UCSD-AML1 (cell line): ENCODE measurements around the gene INPP5A.
"Not testable (repeated sequence)": the region's sequence is repeated elsewhere in the genome, so short reads cannot be mapped to it uniquely, and the experiment has no call there.

ENCODE experiments used
- DNase-seq: peaks from one replicate; lab custom pipeline; 2025; ENCODE audit not compliant: unreplicated experiment; lab: John Stamatoyannopoulos, UW

INPP5A gene

GRCh38 chr10:132592790-132593383 lies 55.3 kb downstream of the INPP5A start:
- no peak for DNase-seq

GRCh38 chr10:132593389-132593788 lies 55.8 kb downstream of the INPP5A start:
- no peak for DNase-seq

GRCh38 chr10:132593900-132594876 lies 56.6 kb downstream of the INPP5A start:
- DNase-seq = no peak

GRCh38 chr10:132595021-132595420 lies 57.4 kb downstream of the INPP5A start:
- DNase-seq = no peak

GRCh38 chr10:132595854-132596253 lies 58.3 kb downstream of the INPP5A start:
- no peak for DNase-seq

GRCh38 chr10:132596742-132597279 lies 59.2 kb downstream of the INPP5A start:
- DNase-seq = no peak

- DNase-seq = no peak
Measured at GRCh38 chr10:132597654-132598053, 60.1 kb downstream of the INPP5A start.

GRCh38 chr10:132599023-132599618 lies 61.5 kb downstream of the INPP5A start:
- not testable (repeated sequence) for DNase-seq

GRCh38 chr10:132599732-132600131 lies 62.1 kb downstream of the INPP5A start:
- DNase-seq = no peak

GRCh38 chr10:132600416-132600815 lies 62.8 kb downstream of the INPP5A start:
- DNase-seq = no peak

- no peak for DNase-seq
Measured at GRCh38 chr10:132601567-132601966, 64.0 kb downstream of the INPP5A start.

GRCh38 chr10:132602614-132603013 lies 65.0 kb downstream of the INPP5A start:
- DNase-seq = no peak

GRCh38 chr10:132603851-132604533 lies 66.4 kb downstream of the INPP5A start:
- no peak for DNase-seq

GRCh38 chr10:132604686-132605085 lies 67.1 kb downstream of the INPP5A start:
- no peak for DNase-seq

GRCh38 chr10:132605390-132605789 lies 67.8 kb downstream of the INPP5A start:
- no peak for DNase-seq

- no peak for DNase-seq
Measured at GRCh38 chr10:132606031-132606491, 68.5 kb downstream of the INPP5A start.

- DNase-seq = no peak
Measured at GRCh38 chr10:132606536-132607316, 69.1 kb downstream of the INPP5A start.

- no peak for DNase-seq
Measured at GRCh38 chr10:132607491-132607890, 69.9 kb downstream of the INPP5A start.

GRCh38 chr10:132607961-132608495 lies 70.4 kb downstream of the INPP5A start:
- no peak for DNase-seq
